T-helper 2 cell treated with Interferon-gamma antibody and Interleukin-4, amounts not matched to agents 100 ng/mL and 5 ng/mL, for 36 hours (primary cell): ENCODE measurements around the gene WDR31. TPM values are rescaled to one million over a fixed set of nuclear protein-coding genes. Genes with fewer than 3 reads are reported as not detected.

Experiments used
- intact Hi-C: fragments of 100-400 bp; cut with micrococcal nuclease; formaldehyde crosslinking; loops from one replicate; pipeline ENCODE4 v1.15.1; 2023
- total RNA-seq: library from RNA; stranded (reverse); gene quantifications from 2 replicates; pipeline ENCODE4 v1.2.3, GENCODE V29; 2022

Gene WDR31
- total RNA-seq, 1 donor from 2014 or later: 0.93 TPM

DNA sequence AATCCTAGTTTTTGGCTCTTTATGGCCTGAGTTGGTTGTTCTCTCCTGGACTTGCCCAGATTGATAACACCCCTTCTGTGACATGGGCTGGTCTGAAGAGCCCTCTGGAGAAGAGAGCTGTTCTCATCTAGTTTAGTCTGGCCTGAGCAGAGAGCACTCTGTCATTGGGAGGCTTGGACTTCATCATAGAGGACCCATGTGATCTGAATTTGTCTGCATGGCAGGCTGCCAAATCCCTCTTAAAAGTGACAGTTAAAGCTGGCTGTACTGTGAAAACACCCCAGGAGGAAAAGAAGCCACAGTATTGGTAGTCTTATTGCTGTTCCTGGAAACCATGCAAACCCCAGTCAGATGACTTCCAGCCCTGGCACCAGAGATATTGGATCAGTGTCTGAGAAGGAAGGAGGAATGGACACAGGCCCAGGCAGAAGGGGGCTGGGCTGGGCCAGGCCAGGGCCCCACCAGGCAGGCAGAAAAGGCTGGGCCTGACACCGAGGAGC, 3.7 kb upstream of the WDR31 start:
- intact Hi-C loops: no loop called here

GRCh38 chr9:113341712-113342410, 1.8 kb upstream of the WDR31 start:
- intact Hi-C loops: no loop called here

DNA sequence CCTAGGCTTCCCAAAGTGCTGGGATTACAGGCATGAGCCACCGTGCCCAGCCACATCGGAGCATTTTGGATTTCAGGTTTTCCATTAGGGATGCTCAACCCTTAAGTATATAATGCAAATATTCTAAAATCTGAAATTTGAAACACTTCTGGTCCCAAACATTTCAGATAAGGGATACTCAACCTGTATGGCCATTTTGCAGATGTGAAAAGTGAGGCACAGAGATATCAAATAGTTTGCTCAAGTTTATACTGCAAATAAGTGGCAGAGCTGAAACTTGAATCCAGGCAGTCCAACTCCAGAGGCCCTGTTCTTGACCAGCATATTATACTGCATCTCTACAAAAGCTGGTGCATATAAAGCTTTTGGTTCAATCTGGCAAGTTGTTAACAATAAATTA, 2.4 kb downstream of the WDR31 start:
- intact Hi-C loops: no loop called here

DNA sequence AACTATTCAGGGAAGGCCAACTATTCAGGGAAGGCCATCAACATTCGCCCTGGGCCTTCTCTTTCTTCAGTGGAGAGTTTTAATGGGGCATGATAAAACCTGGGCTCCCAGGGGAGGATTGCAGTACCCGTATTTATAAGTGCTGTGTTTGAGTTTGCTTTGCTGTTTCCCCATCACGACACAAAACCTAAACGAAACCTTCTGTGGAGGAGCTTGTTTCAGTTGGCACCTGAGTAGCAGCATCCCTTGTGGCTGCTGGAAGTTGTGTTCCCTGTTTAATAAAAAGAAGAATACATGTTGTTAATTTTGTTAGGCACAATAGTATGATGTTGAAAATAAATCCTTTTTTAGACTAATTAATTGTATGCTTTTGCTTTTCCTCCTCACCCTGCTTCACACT, 8.3 kb downstream of the WDR31 start:
- intact Hi-C loops: no loop called here

- intact Hi-C loops: loop anchor here (2.0 kb wide), 1 partner anchor 15 kb away; no protein-coding TSS in a partner anchor
These were observed 11.9 kb downstream of the WDR31 start for GRCh38 chr9:113328045-113328782.

DNA sequence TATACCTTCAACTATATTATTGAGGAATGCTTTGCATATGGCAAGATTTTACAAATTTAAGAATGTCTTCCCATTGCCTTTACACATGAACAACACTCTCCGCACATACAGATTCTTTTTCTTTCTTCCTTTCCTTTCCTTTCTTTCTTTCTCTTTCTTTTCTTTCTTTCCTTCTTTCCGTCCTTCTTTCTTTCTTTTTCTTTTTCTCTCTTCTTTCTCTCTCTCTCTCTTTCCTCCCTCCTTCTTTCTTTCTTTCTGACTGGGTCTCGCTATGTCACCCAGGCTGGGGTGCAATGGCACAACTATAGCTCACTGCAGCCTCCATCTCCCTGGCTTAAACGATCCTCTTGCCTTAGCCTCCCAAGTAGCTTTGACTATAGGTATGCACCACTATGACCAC, 13.8 kb downstream of the WDR31 start:
- intact Hi-C loops: no loop called here

GRCh38 chr9:113322671-113323070, 17.4 kb downstream of the WDR31 start:
- intact Hi-C loops: no loop called here

DNA sequence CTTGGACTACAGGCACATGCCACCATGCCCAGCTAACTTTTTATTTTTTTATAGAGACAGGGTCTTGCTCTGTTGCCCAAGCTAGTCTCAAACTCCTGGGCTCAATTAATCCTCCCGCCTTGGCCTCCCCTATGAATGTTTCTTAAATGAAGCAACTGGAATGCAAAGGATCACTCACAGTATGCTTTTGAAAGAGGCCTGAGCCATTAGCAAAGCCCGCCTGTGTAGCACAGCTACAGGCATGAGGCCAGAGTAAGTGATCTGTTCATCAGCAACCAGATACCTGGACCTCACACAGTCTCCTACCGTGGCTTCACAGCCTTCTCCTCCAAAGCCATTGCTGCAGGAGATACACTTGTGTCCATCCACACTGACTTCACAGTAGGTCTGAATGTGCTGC, 20.0 kb downstream of the WDR31 start:
- intact Hi-C loops: no loop called here

DNA sequence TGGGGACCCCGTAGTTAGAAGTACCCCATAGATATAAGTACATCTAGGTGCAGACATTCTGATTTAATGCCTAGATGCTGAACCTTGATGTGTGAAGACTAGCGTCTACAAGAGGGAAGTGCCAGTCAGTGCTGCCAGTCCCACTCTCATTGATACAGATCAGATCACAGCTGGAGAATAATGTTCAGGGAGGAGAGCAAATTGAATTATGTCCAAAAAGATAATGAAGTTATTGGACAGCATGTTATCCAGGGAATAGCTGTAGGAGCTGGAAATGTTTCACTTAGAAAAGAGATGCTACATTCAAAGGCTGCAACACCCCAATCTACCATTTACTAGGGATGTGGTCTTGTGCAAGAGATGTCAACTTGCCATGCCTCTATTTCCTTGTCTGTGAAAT, 21.0 kb downstream of the WDR31 start:
- intact Hi-C loops: no loop called here

DNA sequence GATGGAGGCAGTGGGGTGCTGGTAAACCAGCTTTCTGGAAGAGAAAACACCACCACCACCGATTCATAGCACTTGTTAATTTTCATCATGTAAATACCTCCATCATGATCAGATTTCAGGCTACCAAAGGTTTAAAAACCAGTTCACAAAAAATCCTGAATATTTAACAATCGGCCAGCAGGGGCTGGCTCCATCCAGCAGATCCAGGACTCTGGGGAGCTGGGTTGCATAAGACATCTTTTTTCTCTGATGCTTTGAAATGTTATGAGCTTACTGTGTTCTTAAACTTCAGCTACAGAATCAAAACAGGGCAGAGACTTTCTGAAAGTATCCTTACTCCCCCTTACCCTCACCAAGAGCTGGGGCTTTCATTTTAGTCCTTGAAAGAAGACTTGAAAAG, 22.3 kb downstream of the WDR31 start:
- intact Hi-C loops: no loop called here

- intact Hi-C loops: no loop called here
These were observed 24.0 kb downstream of the WDR31 start for GRCh38 chr9:113316030-113316429.

- intact Hi-C loops: no loop called here
These were observed 24.8 kb downstream of the WDR31 start for GRCh38 chr9:113315231-113315630.

DNA sequence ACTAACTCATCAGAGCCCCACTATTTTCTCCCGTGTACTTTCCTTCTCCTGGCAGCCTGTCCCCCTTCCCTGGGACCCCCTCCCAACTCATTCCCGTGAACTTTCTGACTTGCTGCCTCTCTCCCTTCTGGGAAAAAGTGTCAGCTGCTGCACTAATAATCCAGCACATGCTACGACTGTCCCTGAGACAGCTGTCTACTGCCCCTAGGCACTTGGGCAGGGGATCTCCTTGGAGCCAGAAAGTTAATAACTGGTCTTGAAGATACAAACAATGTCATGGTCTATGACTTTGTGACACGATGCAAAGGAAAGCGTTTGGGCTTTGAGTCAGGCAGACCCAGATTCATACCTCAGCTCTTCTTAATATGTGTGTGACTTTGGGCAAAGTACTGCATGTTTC, 26.8 kb downstream of the WDR31 start:
- intact Hi-C loops: loop anchor here (2.0 kb wide), 1 partner anchor 16 kb away; no protein-coding TSS in a partner anchor

DNA sequence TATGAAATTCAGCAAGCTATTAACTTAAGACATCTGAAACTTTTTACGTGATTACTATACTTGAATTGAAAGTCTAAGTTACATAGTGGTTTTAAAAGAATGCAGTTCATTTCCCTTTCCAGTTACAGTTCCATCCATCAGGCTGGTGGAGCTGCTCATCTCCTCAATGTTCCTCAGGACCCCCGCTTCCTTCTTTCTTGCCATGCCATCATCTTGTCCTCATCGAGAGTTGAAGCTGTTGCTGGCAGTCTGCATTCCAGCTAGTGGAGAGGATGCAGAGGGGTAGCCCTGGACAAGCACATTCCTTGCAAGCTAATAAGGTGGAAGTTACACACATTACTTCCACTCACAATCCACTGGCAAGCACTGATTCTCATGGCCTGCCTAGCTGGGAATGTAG, 28.1 kb downstream of the WDR31 start:
- intact Hi-C loops: loop anchor here (2.0 kb wide), 1 partner anchor 17 kb away; no protein-coding TSS in a partner anchor

DNA sequence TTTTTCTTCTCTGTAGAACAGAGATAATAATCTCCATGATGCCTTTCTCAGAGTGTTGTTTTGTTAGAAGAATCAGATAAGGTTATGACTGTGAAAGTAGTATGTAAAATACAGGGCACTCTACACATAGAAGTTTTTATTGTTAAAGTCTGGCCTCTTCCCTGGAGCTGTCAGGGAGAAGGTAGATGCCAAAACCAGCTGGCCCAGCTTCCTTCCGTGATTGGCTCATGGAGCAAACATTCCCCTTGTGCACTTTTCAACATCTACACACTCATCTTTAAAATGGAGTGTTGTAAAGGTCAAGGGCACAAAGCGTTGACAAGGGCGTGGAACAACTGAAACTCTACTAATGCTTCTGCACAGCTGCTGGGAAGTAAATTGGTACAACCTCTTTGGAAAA, 29.5 kb downstream of the WDR31 start:
- intact Hi-C loops: no loop called here

- intact Hi-C loops: loop anchor here (1.0 kb wide), 3 partner anchors 92 to 346 kb away; partner anchors contain the start of gene ALAD
These were observed 30.8 kb downstream of the WDR31 start for GRCh38 chr9:113309204-113309813.

DNA sequence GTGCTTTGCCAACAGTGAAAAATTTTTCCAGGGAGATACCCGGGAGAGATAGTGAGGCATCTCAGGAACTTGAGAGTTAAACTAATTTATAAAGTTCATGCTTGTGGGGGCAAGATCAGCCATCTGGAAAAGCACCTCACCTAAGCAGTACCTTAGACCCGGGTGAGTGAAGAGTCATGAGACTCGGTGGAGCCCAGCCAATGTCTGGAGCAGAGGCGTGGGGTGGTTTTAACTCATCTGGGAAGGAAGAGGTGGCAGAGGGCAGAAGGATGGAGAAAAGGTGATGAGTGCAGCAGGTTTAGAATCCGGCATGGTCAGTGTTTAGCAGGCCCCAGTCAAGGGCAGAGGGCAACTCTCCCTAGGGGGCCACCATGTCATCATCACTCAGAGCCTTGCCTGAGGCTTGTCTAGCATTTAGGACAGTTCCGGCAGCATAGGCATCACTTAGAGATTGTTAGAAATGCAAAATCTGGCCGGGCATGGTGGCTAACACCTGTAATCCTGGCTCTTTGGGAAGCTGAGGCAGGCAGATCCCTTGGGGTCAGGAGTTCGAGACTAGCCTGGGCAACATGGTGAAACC, 32.6 kb downstream of the WDR31 start:
- intact Hi-C loops: no loop called here

DNA sequence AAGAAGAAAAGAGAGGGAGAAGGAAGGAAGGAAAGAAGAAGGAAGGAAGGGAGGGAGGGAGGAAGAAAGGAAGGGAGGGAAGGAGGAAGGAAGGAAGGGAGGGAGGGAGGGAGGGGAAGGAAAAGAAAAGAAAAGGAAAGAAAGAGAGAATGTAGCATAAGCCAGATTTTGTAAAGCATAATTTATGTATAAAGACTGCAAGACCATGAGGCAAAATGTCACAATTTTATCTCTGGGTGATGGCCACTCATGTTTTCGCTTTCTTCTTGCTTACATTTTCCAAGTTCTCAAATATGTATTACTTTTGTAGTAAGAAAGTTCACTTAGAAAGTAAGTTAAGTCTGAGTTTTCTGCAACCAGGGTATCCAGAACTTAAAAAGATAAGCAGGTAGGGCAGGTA, 33.5 kb downstream of the WDR31 start:
- intact Hi-C loops: no loop called here

- intact Hi-C loops: no loop called here
These were observed 37.2 kb downstream of the WDR31 start, which contains the start of gene RNF183 for GRCh38 chr9:113302792-113303418. Gene RNF183 (minus strand): TSS chr9:113303376. CDS start chr9:113298184, 5,192 bp downstream.

DNA sequence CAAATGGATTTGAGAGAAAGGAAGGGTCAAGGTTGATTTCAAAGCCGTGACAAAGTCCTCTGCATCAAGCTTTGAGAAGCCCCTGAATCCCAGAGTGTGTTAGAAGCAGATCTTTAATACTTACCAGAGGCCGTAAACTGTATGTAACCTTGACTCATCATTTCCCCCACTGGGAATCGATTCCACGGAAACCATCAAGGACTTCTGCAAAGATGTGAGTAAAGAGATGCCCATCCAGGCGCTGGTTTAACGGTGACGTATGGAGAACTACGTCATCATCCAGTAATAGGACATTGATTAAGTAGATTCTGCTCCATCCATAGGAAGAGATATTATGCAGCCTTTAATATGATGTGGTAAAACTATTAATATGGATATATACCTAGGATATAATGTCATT, 38.5 kb downstream of the WDR31 start:
- intact Hi-C loops: no loop called here

GRCh38 chr9:113299800-113300292, 40.2 kb downstream of the WDR31 start:
- intact Hi-C loops: no loop called here
